BE2C (cell line): ENCODE measurements around the gene MMP14.
"Not testable (repeated sequence)": the region's sequence is repeated elsewhere in the genome, so short reads cannot be mapped to it uniquely, and the experiment has no call there.

Source experiments
- DNase-seq: peaks from one replicate; pipeline ENCODE4 v3.0.0-alpha.2; 2020
- H3K27me3 ChIP-seq: fragments of 250-450 bp; sonication (Bioruptor Pico); 2 replicates; pipeline ENCODE4 v1.5.1; 2020; ENCODE audit warnings: mild to moderate bottlenecking
- H3K36me3 ChIP-seq: fragments of 250-450 bp; sonication (Bioruptor Pico); 2 replicates; pipeline ENCODE4 v1.5.1; 2020; ENCODE audit warnings: mild to moderate bottlenecking
- H3K4me1 ChIP-seq: fragments of 250-450 bp; sonication (Bioruptor Pico); 2 replicates; pipeline ENCODE4 v1.5.1; 2020
- H3K4me3 ChIP-seq: 2 replicates; pipeline ENCODE4 v1.5.1; 2011; ENCODE audit warnings: low read depth, low read length
- H3K9me3 ChIP-seq: fragments of 250-450 bp; sonication (Bioruptor Pico); 2 replicates; pipeline ENCODE4 v1.5.1; 2020
- CTCF ChIP-seq: IDR thresholded peaks from 2 replicates; pipeline ENCODE4 v1.5.1; 2012; ENCODE audit warnings: mild to moderate bottlenecking, low read depth, low read length

Gene MMP14

DNA sequence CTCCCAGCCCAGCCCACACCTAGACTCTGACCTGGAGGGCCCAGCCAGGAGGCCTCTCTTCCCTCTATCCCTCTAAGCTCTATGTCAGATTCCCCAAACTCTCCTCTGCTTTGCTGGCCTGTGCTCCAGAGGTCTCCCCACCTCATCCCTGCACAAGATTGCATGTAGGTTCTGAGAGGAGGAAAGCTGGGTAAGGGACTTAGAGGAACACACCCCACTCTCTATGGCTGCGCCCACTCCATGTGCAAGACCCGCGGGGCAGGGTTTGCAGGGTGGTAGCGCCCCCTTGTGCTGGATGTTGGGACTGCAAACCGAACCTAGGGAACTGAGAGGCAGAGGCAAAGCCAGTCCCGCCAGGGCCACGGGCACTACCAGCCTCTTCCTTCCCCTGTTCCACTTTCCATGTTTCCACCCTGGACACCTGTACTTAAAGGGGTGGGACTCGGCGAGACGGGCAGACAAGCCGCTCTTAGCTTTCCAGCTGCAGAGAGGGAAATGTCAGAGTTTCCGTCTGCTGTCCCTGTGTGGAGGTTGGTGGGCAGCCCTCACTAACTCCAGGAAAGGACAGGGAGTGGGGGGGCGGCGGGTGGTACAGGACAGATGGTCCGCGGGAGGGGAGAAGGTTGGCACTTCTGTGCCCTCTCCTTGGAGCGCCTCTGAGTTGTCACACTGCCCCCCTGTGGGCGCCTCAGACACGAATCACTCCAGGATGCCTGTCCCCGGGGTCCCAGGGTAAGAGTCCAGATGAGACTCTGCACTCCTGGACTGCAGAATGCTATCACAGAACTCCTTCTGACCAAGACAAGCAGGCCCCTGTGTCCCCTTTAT lies 16.8 kb downstream of the MMP14 start:
- Histone ChIP-seq H3K4me1 (no peaks in the 10 kb centered on the region), H3K36me3 (no peaks in the 10 kb centered on the region), H3K9me3 (no peaks in the 10 kb centered on the region), H3K27me3 (no peaks in the 10 kb centered on the region), H3K4me3 (peak overlapping the region; percentile 72)
- TF ChIP-seq CTCF: peak; percentile 94
- DNase-seq: peak; percentile 87

DNA sequence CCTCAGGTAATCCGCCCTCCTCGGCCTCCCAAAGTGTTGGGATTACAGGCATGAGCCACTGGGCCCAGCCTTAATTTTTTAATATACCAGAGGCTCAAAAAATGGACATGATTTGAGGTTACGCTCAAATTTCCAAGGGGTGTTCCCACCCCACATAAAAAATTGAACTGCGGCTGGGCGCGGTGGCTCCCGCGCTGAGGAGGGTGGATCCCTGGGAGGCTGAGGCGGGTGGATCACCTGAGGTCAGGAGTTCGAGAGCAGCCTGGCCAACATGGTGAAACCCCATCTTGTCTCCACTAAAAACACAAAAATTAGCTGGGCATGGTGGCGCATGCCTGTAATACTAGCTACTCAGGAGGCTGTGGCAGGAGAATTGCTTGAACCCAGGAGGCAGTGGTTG lies 17.9 kb downstream of the MMP14 start:
- not testable (repeated sequence) for H3K27me3 ChIP-seq, H3K4me3 ChIP-seq, DNase-seq, H3K4me1 ChIP-seq, H3K9me3 ChIP-seq, H3K36me3 ChIP-seq

GRCh38 chr14:22854963-22855724 lies 18.8 kb downstream of the MMP14 start:
- TF ChIP-seq CTCF: no peak
- H3K27me3 ChIP-seq: no peaks in the 10 kb centered on the region
- DNase-seq: no peak
- no peaks in the 10 kb centered on the region for H3K9me3 ChIP-seq
- no peaks in the 10 kb centered on the region for H3K36me3 ChIP-seq
- no peaks in the 10 kb centered on the region for H3K4me1 ChIP-seq
- no peak overlapping the region for H3K4me3 ChIP-seq

GRCh38 chr14:22856428-22856827 lies 20.0 kb downstream of the MMP14 start:
- H3K9me3 ChIP-seq: no peaks in the 10 kb centered on the region
- no peak overlapping the region for H3K4me3 ChIP-seq
- no peak for TF ChIP-seq CTCF
- DNase-seq: no peak
- no peaks in the 10 kb centered on the region for H3K4me1 ChIP-seq
- H3K27me3 ChIP-seq: no peaks in the 10 kb centered on the region
- no peaks in the 10 kb centered on the region for H3K36me3 ChIP-seq

DNA sequence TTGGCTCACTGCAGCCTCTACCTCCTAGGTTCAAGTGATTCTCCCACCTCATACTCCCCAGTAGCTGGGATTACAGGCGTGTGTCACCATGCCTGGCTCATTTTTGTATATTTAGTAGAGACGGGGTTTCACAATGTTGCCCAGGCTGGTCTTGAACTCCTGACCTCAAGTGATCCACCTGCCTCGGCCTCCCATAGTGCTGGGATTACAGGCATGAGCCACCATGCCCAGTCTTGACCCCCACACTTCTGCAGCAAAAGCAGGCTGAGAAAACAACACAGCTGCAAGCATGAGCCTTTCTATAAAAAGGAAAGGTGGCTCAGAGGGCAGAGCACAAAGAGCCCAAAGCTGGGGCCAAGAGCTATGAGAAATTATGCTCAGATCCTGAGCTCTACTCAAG lies 24.0 kb downstream of the MMP14 start:
- not testable (repeated sequence) for H3K4me3 ChIP-seq, H3K27me3 ChIP-seq, H3K36me3 ChIP-seq, H3K9me3 ChIP-seq, H3K4me1 ChIP-seq, DNase-seq

DNA sequence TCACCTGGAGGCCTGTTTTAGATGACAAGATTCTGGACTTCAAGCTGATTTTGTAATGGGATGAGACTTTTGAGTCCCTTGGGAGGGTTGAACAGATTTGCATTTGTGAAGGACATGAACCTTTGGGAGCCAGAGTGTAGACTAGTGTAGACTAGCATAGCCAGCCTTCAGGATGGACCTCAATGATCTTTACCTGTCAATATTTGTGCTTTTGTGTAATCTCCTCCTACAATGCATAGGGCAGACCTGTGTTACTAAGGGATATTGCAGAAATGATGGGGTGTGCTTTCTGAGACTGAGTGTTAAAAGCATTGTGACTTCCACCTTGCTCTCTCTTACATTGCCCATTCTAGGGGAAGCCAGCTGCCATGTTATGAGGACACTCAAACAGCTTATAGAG lies 25.3 kb downstream of the MMP14 start:
- Histone ChIP-seq H3K9me3 (no peaks in the 10 kb centered on the region), H3K4me3 (no peak overlapping the region), H3K4me1 (no peaks in the 10 kb centered on the region), H3K36me3 (no peaks in the 10 kb centered on the region), H3K27me3 (no peaks in the 10 kb centered on the region)
- DNase-seq: no peak
- TF ChIP-seq CTCF: no peak

- H3K4me1 ChIP-seq: no peaks in the 10 kb centered on the region
- TF ChIP-seq CTCF: no peak
- no peak for DNase-seq
- no peaks in the 10 kb centered on the region for H3K36me3 ChIP-seq
- no peaks in the 10 kb centered on the region for H3K9me3 ChIP-seq
- no peaks in the 10 kb centered on the region for H3K27me3 ChIP-seq
- H3K4me3 ChIP-seq: no peak overlapping the region
These were observed 28.6 kb downstream of the MMP14 start for GRCh38 chr14:22864979-22865378.
